ENCODE measurements around the gene CCDC13. TPM values are rescaled to one million over a fixed set of nuclear protein-coding genes. Genes with fewer than 3 reads are reported as not detected.

The CCDC13 gene
- total RNA-seq, 1 donor from 2014 or later, result 1.7 TPM

- H3K27me3 Mint-ChIP-seq, result no peaks in the 10 kb centered on the region
- CTCF ChIA-PET, result no interaction called here
- POLR2A ChIA-PET, result no interaction called here
- intact Hi-C loops (cut with micrococcal nuclease), result loop anchor here (5.0 to 10.0 kb wide), 2 partner anchors 77 to 495 kb away; no protein-coding TSS in a partner anchor
- no peak overlapping the region for H3K27ac Mint-ChIP-seq
- no peak for DNase-seq
- no peak for TF ChIP-seq CTCF (IDR thresholded peaks at IDR 0.05)
- no peaks in the 10 kb centered on the region for H3K36me3 Mint-ChIP-seq (ENCODE audit: low read depth)
- H3K4me3 Mint-ChIP-seq, result no peak overlapping the region
- peaks cover 21% of the 10 kb centered on the region for H3K4me1 Mint-ChIP-seq
- H3K9me3 Mint-ChIP-seq, result no peaks in the 10 kb centered on the region
- no peak for ATAC-seq (ENCODE audit: low read depth)
Observed at GRCh38 chr3:42739401-42740158, 33.5 kb downstream of the CCDC13 start.

GRCh38 chr3:42736531-42736930 is 36.5 kb downstream of the CCDC13 start:
- Mint-ChIP-seq H3K27ac (no peak overlapping the region), H3K36me3 (ENCODE audit: low read depth) (no peaks in the 10 kb centered on the region), H3K4me1 (peaks cover 17% of the 10 kb centered on the region), H3K4me3 (no peak overlapping the region), H3K27me3 (no peaks in the 10 kb centered on the region), H3K9me3 (no peaks in the 10 kb centered on the region)
- ATAC-seq (ENCODE audit: low read depth) (no peak), DNase-seq (no peak)
- TF ChIP-seq CTCF (IDR thresholded peaks at IDR 0.05), result no peak
- CTCF ChIA-PET, result no interaction called here
- POLR2A ChIA-PET, result no interaction called here
- intact Hi-C loops (cut with micrococcal nuclease), result no loop called here

GRCh38 chr3:42736081-42736480 is 37.0 kb downstream of the CCDC13 start:
- ChIA-PET CTCF (no interaction called here), POLR2A (no interaction called here)
- Mint-ChIP-seq H3K27ac (no peak overlapping the region), H3K27me3 (no peaks in the 10 kb centered on the region), H3K9me3 (no peaks in the 10 kb centered on the region), H3K4me3 (no peak overlapping the region), H3K4me1 (peaks cover 17% of the 10 kb centered on the region), H3K36me3 (ENCODE audit: low read depth) (no peaks in the 10 kb centered on the region)
- DNase-seq, result no peak
- ATAC-seq (ENCODE audit: low read depth), result no peak
- TF ChIP-seq CTCF (IDR thresholded peaks at IDR 0.05), result no peak
- intact Hi-C loops (cut with micrococcal nuclease), result no loop called here

- intact Hi-C loops (cut with micrococcal nuclease), result no loop called here
- ChIA-PET POLR2A (no interaction called here), CTCF (no interaction called here)
- Mint-ChIP-seq H3K4me1 (peaks cover 17% of the 10 kb centered on the region), H3K27ac (no peak overlapping the region), H3K27me3 (no peaks in the 10 kb centered on the region), H3K4me3 (no peak overlapping the region), H3K9me3 (no peaks in the 10 kb centered on the region), H3K36me3 (ENCODE audit: low read depth) (no peaks in the 10 kb centered on the region)
- no peak for DNase-seq
- no peak for ATAC-seq (ENCODE audit: low read depth)
- TF ChIP-seq CTCF (IDR thresholded peaks at IDR 0.05), result no peak
Observed at GRCh38 chr3:42735615-42736014, 37.4 kb downstream of the CCDC13 start.

GRCh38 chr3:42735019-42735418 is 38.0 kb downstream of the CCDC13 start:
- Mint-ChIP-seq H3K4me1 (peaks cover 17% of the 10 kb centered on the region), H3K27me3 (no peaks in the 10 kb centered on the region), H3K9me3 (no peaks in the 10 kb centered on the region), H3K36me3 (ENCODE audit: low read depth) (no peaks in the 10 kb centered on the region), H3K4me3 (no peak overlapping the region), H3K27ac (no peak overlapping the region)
- ChIA-PET CTCF (no interaction called here), POLR2A (no interaction called here)
- no peak for TF ChIP-seq CTCF (IDR thresholded peaks at IDR 0.05)
- DNase-seq, result no peak
- intact Hi-C loops (cut with micrococcal nuclease), result no loop called here
- no peak for ATAC-seq (ENCODE audit: low read depth)

Data from activated B cell treated with CpG ODN at 0.5 μM for 24 hours (primary cell).